Right atrium auricular region (tissue), 2 donors: Measurements from ENCODE around the gene NCOA1. TPM values are rescaled to one million over a fixed set of nuclear protein-coding genes. Genes with fewer than 3 reads are reported as not detected.

ENCODE experiments used
- DNase-seq: peaks from one replicate; pipeline ENCODE4 v3.0.0-alpha.2; 2019; ENCODE audit warnings: low spot score
- H3K27ac ChIP-seq, 2 donors: fragments of 200-600 bp; sonication (generic); 1 replicate in 1 of 2; 2 replicates in 1 of 2; pipeline ENCODE4 v1.5.1; 2016 to 2019
- H3K27me3 ChIP-seq, 2 donors: fragments of 200-600 bp; sonication (generic); one replicate each; pipeline versions ENCODE4 v1.5.1 to v1.6.0; 2017 to 2019
- H3K36me3 ChIP-seq: fragments of 200-600 bp; sonication (generic); one replicate; pipeline ENCODE4 v1.5.1; 2016
- H3K4me1 ChIP-seq, 2 donors: fragments of 200-600 bp; sonication (generic); one replicate each; pipeline versions ENCODE4 v1.5.1 to v1.6.0; 2017 to 2019
- H3K4me3 ChIP-seq, 2 donors: fragments of 200-600 bp; sonication (generic); 1 replicate in 1 of 2; 2 replicates in 1 of 2; pipeline ENCODE4 v1.5.1; 2017 to 2019; ENCODE audit warnings: mild to moderate bottlenecking in 1 of 2, moderate library complexity in 1 of 2
- H3K9me3 ChIP-seq, 2 donors: fragments of 200-600 bp; sonication (generic); one replicate each; pipeline ENCODE4 v1.5.1; 2019
- total RNA-seq, 2 donors: library from RNA; depleted of rRNA; stranded (reverse); fragments of >200 nt; gene quantifications; one replicate each; pipeline ENCODE4 v1.1.0, GENCODE V29; 2016
- TF ChIP-seq, protein P1 (sequence below), 2 donors: fragments of 200-600 bp; sonication (generic); IDR thresholded peaks; one replicate each; pipeline ENCODE4 v1.5.1; 2019; ENCODE audit warnings: antibody characterized with exemption in 2 of 2

NCOA1 gene
- total RNA-seq, 2 donors from 2014 or later, result 33.8 to 43.6 TPM

DNA sequence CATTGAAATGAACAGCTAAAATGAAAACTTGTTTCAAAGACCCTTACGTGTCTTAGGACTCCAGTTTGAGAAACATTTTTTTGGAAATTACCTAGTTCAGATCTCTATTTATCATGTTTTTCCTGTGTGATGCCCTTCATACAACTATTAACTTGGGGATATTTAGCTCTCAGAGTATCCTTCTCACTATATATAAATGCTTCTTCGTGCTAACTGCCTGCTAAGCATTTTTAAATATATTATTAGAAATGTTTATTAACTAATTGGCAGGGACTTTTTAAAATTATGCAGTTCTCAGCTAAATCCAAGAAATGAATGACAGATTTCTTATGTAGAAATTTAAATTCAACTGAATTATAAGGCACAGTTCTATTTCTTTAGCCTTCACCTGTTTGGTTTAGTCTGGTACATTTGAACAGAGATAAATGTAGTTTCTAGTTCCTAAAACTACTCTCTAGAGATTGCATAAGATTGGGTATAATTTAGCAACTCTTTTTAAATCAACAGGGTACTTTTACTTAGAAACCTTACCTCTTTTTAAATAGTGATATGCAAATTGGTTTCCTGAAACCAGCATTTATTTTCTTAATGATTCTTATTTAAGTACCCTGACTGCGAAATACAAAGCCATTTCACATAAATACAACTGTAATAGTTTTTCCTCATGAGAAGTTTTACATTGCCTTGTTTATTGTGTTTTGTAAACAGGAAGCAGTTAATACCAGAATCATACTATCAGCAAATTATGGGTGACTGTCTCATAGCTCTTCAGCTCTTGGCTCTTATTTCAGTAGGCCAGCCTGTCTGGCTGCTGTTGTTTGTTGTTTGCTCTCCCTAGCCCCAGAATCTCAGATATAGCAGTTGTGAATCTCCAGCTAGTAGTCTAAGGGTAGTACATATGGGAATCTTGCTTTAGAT, 161.5 kb downstream of the NCOA1 start:
- no peak overlapping the region for H3K4me3 ChIP-seq
- no peaks in the 10 kb centered on the region for H3K9me3 ChIP-seq
- no peaks in the 10 kb centered on the region for H3K27me3 ChIP-seq
- H3K36me3 ChIP-seq, result no peaks in the 10 kb centered on the region
- DNase-seq, result no peak
- H3K27ac ChIP-seq, result no peak overlapping the region
- peaks cover 0 to 24% of the 10 kb centered on the region in 2 donors for H3K4me1 ChIP-seq
- TF ChIP-seq, protein P1, sequence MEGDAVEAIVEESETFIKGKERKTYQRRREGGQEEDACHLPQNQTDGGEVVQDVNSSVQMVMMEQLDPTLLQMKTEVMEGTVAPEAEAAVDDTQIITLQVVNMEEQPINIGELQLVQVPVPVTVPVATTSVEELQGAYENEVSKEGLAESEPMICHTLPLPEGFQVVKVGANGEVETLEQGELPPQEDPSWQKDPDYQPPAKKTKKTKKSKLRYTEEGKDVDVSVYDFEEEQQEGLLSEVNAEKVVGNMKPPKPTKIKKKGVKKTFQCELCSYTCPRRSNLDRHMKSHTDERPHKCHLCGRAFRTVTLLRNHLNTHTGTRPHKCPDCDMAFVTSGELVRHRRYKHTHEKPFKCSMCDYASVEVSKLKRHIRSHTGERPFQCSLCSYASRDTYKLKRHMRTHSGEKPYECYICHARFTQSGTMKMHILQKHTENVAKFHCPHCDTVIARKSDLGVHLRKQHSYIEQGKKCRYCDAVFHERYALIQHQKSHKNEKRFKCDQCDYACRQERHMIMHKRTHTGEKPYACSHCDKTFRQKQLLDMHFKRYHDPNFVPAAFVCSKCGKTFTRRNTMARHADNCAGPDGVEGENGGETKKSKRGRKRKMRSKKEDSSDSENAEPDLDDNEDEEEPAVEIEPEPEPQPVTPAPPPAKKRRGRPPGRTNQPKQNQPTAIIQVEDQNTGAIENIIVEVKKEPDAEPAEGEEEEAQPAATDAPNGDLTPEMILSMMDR (IDR thresholded peaks at IDR 0.05), result no peak

DNA sequence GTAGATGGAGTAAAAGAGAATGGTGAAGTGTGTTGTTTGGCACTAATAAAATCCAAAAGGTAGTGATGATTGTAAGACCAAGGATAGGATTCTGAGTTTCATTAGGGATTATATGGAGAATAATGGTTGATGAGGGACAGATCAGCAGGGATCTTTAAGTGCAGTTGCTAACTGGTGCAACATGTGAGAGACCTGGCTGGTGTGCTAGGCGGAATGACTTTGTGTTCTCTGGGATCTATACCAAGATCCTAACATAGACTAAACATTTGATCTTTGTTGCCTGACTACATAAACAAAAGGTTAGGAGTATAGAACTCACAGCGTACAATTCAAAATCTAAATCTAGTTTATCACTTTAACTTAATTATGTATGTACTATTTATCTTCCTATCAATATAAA, 166.8 kb downstream of the NCOA1 start:
- H3K9me3 ChIP-seq, result no peaks in the 10 kb centered on the region
- H3K27me3 ChIP-seq, result no peaks in the 10 kb centered on the region
- H3K4me3 ChIP-seq, result no peak overlapping the region
- H3K27ac ChIP-seq, result peak overlapping the region; percentile 46 to 82
- H3K4me1 ChIP-seq, result peaks cover 0 to 38% of the 10 kb centered on the region in 2 donors
- no peaks in the 10 kb centered on the region for H3K36me3 ChIP-seq
- DNase-seq, result no peak
- TF ChIP-seq, protein P1 (IDR thresholded peaks at IDR 0.05), result no peak

DNA sequence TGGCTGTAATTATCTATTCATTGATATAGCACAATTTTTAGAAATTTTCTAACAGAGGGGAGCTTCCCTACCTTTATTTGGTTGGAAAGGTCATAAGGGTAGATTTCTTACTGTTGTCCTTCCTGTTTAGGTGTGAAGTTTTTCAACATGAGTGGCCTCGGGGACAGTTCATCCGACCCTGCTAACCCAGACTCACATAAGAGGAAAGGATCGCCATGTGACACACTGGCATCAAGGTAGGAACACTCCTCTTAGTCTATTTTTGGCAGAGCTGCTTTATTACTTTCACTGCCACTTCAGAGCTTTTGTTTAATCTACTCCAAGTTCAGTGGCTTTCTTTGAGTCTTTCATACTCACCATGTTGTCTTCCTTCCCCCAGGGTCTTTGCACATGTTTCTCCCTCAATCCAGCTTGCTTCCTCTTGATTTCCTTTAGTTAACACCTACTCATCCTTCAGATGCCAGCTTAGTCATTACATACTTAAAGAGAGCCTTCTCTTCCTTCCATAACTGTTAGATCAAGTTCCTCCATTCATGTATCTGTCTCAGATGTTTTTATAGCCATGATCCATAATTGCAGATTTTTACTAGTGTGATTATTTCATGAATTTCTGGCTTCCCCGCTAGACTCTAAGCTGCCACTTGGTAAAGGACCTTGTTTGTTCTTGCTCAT, 167.6 kb downstream of the NCOA1 start:
- TF ChIP-seq, protein P1 (IDR thresholded peaks at IDR 0.05), result no peak
- no peak for DNase-seq
- H3K4me1 ChIP-seq, result peaks cover 0 to 35% of the 10 kb centered on the region in 2 donors
- H3K27ac ChIP-seq, result peak overlapping the region; percentile 46 to 82
- no peaks in the 10 kb centered on the region for H3K9me3 ChIP-seq
- H3K27me3 ChIP-seq, result no peaks in the 10 kb centered on the region
- no peaks in the 10 kb centered on the region for H3K36me3 ChIP-seq
- no peak overlapping the region for H3K4me3 ChIP-seq

DNA sequence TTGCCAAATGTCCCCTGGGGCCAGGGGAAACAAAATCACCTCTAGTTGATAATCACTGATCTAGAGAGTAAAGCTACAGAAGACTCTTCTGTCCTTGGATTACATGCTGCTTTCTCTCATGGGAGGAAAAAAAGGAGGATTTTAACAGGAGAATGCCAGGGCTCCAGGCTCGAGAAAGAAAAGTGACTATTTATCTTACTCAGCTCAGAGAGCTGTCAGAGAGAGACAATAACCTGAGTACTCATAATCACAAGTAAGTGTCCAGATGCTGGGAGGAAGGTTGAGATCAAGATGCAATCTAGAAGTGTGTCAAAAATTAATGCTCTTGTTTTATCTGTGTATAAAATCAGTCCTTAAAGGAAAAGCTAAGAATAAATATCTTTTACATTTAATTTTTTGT, 168.8 kb downstream of the NCOA1 start:
- peak overlapping the region; percentile 46 to 82 for H3K27ac ChIP-seq
- peaks cover 0 to 30% of the 10 kb centered on the region in 2 donors for H3K4me1 ChIP-seq
- DNase-seq, result no peak
- no peaks in the 10 kb centered on the region for H3K27me3 ChIP-seq
- no peaks in the 10 kb centered on the region for H3K36me3 ChIP-seq
- H3K4me3 ChIP-seq, result no peak overlapping the region
- TF ChIP-seq, protein P1 (IDR thresholded peaks at IDR 0.05), result no peak
- H3K9me3 ChIP-seq, result no peaks in the 10 kb centered on the region

DNA sequence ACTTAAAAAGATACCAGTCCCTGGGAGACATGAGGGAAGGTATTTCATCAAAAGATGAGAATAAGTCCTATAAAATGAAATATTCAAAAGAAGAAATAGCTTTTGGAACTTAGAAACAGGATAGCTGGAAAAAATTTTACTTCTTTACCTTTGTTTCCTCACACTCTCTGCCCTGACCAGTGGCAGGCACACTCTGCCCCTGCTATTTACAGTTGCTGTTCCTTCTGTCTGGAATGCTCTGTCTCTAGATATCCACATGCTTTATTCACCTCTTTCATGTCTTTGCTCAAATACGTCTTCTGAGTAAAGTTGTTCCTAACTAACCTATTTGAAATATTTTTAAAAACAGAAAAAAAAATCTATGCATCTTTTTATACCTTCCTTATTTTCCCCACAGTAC, 176.5 kb downstream of the NCOA1 start:
- TF ChIP-seq, protein P1 (IDR thresholded peaks at IDR 0.05), result no peak
- no peaks in the 10 kb centered on the region for H3K9me3 ChIP-seq
- no peaks in the 10 kb centered on the region for H3K27me3 ChIP-seq
- H3K27ac ChIP-seq, result no peak overlapping the region
- no peaks in the 10 kb centered on the region for H3K36me3 ChIP-seq
- no peak overlapping the region for H3K4me3 ChIP-seq
- peaks cover 0 to 4% of the 10 kb centered on the region in 2 donors for H3K4me1 ChIP-seq
- DNase-seq, result no peak
